Globus pallidus (tissue), 1 donor: ENCODE results near the gene SP110.
"Not testable (repeated sequence)": the region's sequence is repeated elsewhere in the genome, so short reads cannot be mapped to it uniquely, and the experiment has no call there.

Source experiments
- DNase-seq: peaks from one replicate; pipeline ENCODE4 v3.0.0-alpha.2; 2015; ENCODE audit warnings: low spot score

Gene SP110

GRCh38 chr2:230224458-230224857 lies 4.7 kb upstream of the SP110 start:
- DNase-seq, result no peak

DNA sequence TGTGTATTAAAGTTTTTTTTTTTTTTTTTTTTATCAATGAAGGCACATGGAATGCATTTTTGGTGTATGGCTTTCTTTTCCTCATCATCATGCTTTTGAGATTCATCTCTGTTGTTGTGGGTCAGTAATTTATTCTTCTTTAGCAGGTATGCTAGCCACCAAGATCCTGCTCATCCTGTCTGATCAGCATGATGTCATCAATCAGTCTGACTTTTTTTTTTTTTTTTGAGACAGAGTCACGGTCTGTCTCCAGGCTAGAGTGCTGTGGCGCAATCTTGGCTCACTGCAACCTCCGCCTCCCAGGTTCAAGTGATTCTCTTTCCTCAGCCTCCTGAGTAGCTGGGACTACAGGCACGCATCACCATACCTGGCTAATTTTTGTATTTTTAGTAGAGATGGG lies 3.0 kb upstream of the SP110 start:
- DNase-seq, result not testable (repeated sequence)

- no peak for DNase-seq
Measured at GRCh38 chr2:230221493-230221892, 1.7 kb upstream of the SP110 start.

DNA sequence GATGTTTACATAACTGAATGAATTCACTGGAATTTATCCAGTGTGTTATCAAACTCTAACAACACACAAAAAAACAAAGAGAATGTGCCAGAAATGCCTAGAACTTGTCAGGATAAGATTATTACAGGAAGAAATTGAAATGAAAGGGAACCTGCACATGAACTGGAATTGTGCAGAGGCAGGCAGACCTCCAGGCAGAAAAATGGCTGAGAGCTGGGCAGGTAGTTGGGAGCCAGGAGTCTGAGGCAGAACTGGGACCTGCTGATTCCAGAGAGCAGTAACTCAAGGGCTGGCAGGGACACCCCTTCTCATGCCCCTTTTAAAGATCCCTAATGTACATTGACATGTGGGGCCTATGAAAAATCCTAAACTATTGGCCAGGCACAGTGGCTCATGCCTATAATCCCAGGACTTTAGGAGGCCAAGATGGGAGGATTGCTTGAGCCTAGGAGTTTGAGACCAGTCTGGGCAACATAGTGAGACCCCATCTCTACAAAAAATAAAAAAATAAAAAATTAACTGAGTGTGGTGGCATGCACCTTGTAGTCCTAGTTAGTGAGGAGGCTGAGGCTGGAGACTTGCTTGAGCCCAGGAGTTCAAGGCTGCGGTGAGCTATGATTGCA lies 674 bp upstream of the SP110 start:
- no peak for DNase-seq

- DNase-seq, result peak; percentile 40
Measured at GRCh38 chr2:230218421-230218820, 1.4 kb downstream of the SP110 start.

GRCh38 chr2:230217424-230217823 lies 2.4 kb downstream of the SP110 start:
- DNase-seq, result no peak

GRCh38 chr2:230216489-230216888 lies 3.3 kb downstream of the SP110 start:
- no peak for DNase-seq

DNA sequence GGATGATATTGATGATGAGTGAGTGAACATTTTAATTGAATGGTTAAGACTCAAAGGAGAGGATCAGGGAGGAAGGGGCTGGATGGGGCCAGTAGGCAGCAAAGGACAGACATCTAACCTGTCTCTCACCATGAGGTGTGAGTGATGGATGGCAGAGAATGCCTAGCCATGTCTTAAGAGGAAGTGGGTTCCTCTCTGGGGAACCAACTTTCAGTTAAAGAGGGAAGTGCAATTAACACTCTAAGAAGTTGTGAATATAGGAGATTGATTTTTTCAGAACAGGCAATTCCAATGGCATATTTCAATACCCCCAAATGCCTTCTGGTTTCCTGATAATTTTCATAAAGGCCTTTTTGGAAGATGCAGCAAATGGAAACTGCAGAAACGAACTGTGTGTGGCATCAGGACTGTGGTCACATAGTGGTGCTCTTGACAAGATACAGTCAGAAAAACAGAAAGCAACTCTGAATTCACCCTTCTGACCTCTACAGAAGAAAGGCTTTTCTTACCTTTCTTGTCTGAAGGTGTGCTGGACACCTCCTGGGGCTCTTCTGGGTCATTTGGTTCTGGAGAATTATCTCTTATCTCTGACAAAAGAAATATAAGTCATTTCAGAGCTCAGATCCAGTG lies 10.2 kb downstream of the SP110 start:
- DNase-seq, result no peak

GRCh38 chr2:230208576-230208975 lies 11.2 kb downstream of the SP110 start:
- DNase-seq, result no peak

- no peak for DNase-seq
Measured at GRCh38 chr2:230205721-230206120, 14.1 kb downstream of the SP110 start.

- DNase-seq, result no peak
Measured at GRCh38 chr2:230205034-230205433, 14.8 kb downstream of the SP110 start.

- no peak for DNase-seq
Measured at GRCh38 chr2:230203110-230203676, 16.6 kb downstream of the SP110 start.

- no peak for DNase-seq
Measured at GRCh38 chr2:230202430-230203109, 17.2 kb downstream of the SP110 start.

GRCh38 chr2:230184727-230185578 lies 34.8 kb downstream of the SP110 start:
- peak; percentile 47 for DNase-seq

- DNase-seq, result no peak
Measured at GRCh38 chr2:230181195-230181594, 38.6 kb downstream of the SP110 start.

- DNase-seq, result no peak
Measured at GRCh38 chr2:230179907-230180306, 39.9 kb downstream of the SP110 start.

- no peak for DNase-seq
Measured at GRCh38 chr2:230178546-230179485, 41.0 kb downstream of the SP110 start.

GRCh38 chr2:230176996-230177395 lies 42.8 kb downstream of the SP110 start:
- DNase-seq, result no peak

GRCh38 chr2:230174466-230174865 lies 45.3 kb downstream of the SP110 start:
- DNase-seq, result no peak

DNA sequence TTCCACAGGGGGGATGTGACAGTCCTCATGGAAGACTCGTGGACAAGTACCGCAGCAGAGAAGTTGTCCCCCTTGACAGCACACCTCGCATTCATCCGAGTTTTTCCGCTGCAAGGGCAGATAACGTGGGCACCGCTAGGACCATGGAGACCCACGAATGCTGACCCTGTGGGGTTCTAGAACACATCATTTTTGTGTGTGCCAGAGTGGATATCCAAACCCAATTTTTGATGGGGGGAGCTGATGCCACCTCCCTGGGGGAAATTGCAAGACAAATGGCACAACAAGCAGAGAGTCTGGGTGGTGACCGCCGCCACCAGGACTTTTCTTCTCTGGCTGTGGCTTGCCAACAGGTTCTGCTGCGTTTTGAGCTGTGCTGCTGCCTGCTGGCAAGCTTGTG lies 46.9 kb downstream of the SP110 start:
- no peak for DNase-seq

DNA sequence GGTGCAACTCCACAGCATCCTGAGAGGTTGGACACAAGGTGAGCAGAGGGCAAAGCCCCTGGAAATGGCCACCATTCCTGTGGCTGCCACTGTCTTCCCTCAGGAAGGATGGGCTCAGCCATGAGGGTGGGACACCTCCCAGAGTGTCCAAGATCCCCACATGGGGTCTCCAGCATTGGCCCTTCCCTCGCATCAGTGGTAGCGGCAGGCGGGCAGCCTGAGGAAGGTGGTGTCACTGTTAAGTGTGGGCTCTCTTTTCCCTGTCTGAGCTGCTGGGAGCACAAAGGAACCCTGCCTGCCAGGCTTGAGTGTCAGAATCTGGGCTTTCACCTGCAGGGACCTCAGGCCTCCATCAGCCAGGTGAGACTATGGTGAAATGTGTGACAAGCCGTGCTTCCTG lies 47.6 kb downstream of the SP110 start:
- no peak for DNase-seq
